Measurements from ENCODE around the gene CELA1. TPM values are rescaled to one million over a fixed set of nuclear protein-coding genes. Genes with fewer than 3 reads are reported as not detected.

The CELA1 gene
- total RNA-seq, 1 experiment from 2014 or later = not detected

- TF ChIP-seq EGR1 (IDR thresholded peaks at IDR 0.05; ENCODE audit: low read depth) (no peak), EZH2 (IDR thresholded peaks at IDR 0.05) (no peak), SP1 (IDR thresholded peaks at IDR 0.05; ENCODE audit: low read depth) (no peak), REST (IDR thresholded peaks at IDR 0.05; ENCODE audit: low read depth) (no peak), RAD21 (IDR thresholded peaks at IDR 0.05; ENCODE audit: low read depth) (no peak), SIN3A (IDR thresholded peaks at IDR 0.05; ENCODE audit: low read depth) (no peak), POLR2AphosphoS5 (IDR thresholded peaks at IDR 0.05; ENCODE audit: low read depth, low read length) (no peak), POLR2A (IDR thresholded peaks at IDR 0.05; ENCODE audit: borderline replicate concordance, extremely low read depth, insufficient read depth, insufficient read length) (no peak), ZBTB33 (IDR thresholded peaks at IDR 0.05; ENCODE audit: extremely low read depth, insufficient replicate concordance, low read length) (no peak)
- no TSS peak for BruUV-seq (replicated peaks)
- Histone ChIP-seq H3K9me2 (ENCODE audit: insufficient read depth) (no peaks in the 10 kb centered on the region), H3K27ac (ENCODE audit: low read depth, low read length) (no peak overlapping the region), H4K20me1 (ENCODE audit: insufficient read depth) (no peaks in the 10 kb centered on the region), H3K36me3 (ENCODE audit: control insufficient read depth in 1 of 2, insufficient read depth in 2 of 2, low read length in 2 of 2) (peaks cover 2 to 7% of the 10 kb centered on the region in 2 experiments; a peak in 2 of 4 replicates), H3K79me2 (ENCODE audit: insufficient read depth, low read length) (no peaks in the 10 kb centered on the region), H3K27me3 (ENCODE audit: insufficient read depth, low read length) (no peaks in the 10 kb centered on the region), H3K4me2 (ENCODE audit: low read length) (no peak overlapping the region), H3K9me3 (ENCODE audit: control insufficient read depth in 1 of 2, insufficient read depth in 1 of 2, low read depth in 1 of 2, low read length in 2 of 2) (no peaks in the 10 kb centered on the region), H2AFZ (ENCODE audit: low read depth, low read length, poor library complexity, severe bottlenecking) (no peak overlapping the region), H3K4me3 (replicated peaks in 1 of 2; ENCODE audit: low read depth in 1 of 2, low read length in 2 of 2) (no peak overlapping the region), H3K9ac (ENCODE audit: low read length) (no peak overlapping the region), H3K4me1 (ENCODE audit: control insufficient read depth in 1 of 2, insufficient read depth in 2 of 2, low read length in 2 of 2) (no peaks in the 10 kb centered on the region)
- DNase-seq (ENCODE audit: low read depth, low spot score) = no peak
- CTCF ChIA-PET = no interaction called here
- intact Hi-C loops (cut with micrococcal nuclease) = no loop called here
- RAD21 ChIA-PET (ENCODE audit: low non-redundant PET in 1 of 2, low total read pairs in 2 of 2, uncharacterized antibody in 2 of 2, unreplicated experiment in 2 of 2) = no interaction called here
- POLR2A ChIA-PET = interaction anchor here (0.9 to 1.2 kb wide), 2 partner anchors 9 to 10 kb away, joined by 3 to 5 read pairs; no protein-coding TSS in a partner anchor
- no peak for ATAC-seq
These were observed 35.0 kb upstream of the CELA1 start for GRCh38 chr12:51381226-51382079.
